HepG2 (cell line): Measurements from ENCODE around the gene CCDC88A. TPM values are rescaled to one million over a fixed set of nuclear protein-coding genes. Genes with fewer than 3 reads are reported as not detected.
A peak's percentile ranks its signal among the peaks of the same experiment; 100 is the strongest.

ENCODE experiments used
- DNMT1 ChIP-seq: sonication (generic); formaldehyde crosslinking; IDR thresholded peaks from 2 replicates; pipeline ENCODE4 v1.5.1; 2020; ENCODE audit warnings: mild to moderate bottlenecking, missing genetic modification reagents
- ERF ChIP-seq: IDR thresholded peaks from 2 replicates; pipeline ENCODE4 v1.6.1; 2018; ENCODE audit warnings: missing biosample characterization, missing genetic modification reagents
- KLF6 ChIP-seq: IDR thresholded peaks from 2 replicates; pipeline ENCODE4 v1.8.0; 2016; ENCODE audit warnings: missing biosample characterization, missing genetic modification reagents
- MTA3 ChIP-seq: sonication (generic); formaldehyde crosslinking; IDR thresholded peaks from 2 replicates; pipeline ENCODE4 v1.4.0; 2020; ENCODE audit warnings: missing genetic modification reagents
- PLRG1 ChIP-seq: fragments of 450-650 bp; conservative IDR thresholded peaks from 2 replicates; pipeline ENCODE4 v1.6.1; 2016
- PREB ChIP-seq: sonication (generic); formaldehyde crosslinking; IDR thresholded peaks from 2 replicates; pipeline ENCODE4 v1.4.0; 2020; ENCODE audit warnings: missing genetic modification reagents
- RAD21 ChIP-seq: fragments of 450-650 bp; formaldehyde crosslinking; IDR thresholded peaks from 2 replicates; pipeline ENCODE4 v1.5.0; 2020; ENCODE audit warnings: mild to moderate bottlenecking
- RBFOX2 ChIP-seq: fragments of 200-400 bp; formaldehyde crosslinking; IDR thresholded peaks from 2 replicates; pipeline ENCODE4 v1.6.1; 2017; ENCODE audit warnings: low read depth, mild to moderate bottlenecking, low read length
- RXRB ChIP-seq: IDR thresholded peaks from 2 replicates; pipeline ENCODE4 v1.6.1; 2016; ENCODE audit warnings: borderline replicate concordance, missing genetic modification reagents, missing compliant biosample characterization
- THRA ChIP-seq: sonication (generic); formaldehyde crosslinking; IDR thresholded peaks from 2 replicates; pipeline ENCODE4 v1.4.0; 2020; ENCODE audit warnings: missing genetic modification reagents, borderline replicate concordance
- ZBTB20 ChIP-seq: sonication (generic); formaldehyde crosslinking; IDR thresholded peaks from 2 replicates; pipeline ENCODE4 v1.8.1; 2023; ENCODE audit warnings: missing genetic modification reagents, low read depth, mild to moderate bottlenecking, borderline replicate concordance
- ZBTB4 ChIP-seq: sonication (generic); formaldehyde crosslinking; IDR thresholded peaks from 2 replicates; pipeline ENCODE4 v1.4.0; 2020; ENCODE audit warnings: missing genetic modification reagents, mild to moderate bottlenecking, borderline replicate concordance
- ZNF18 ChIP-seq: sonication (generic); formaldehyde crosslinking; IDR thresholded peaks from 2 replicates; pipeline ENCODE4 v1.8.0; 2022; ENCODE audit warnings: mild to moderate bottlenecking, missing genetic modification reagents; ENCODE audit not compliant: insufficient replicate concordance
- ZNF432 ChIP-seq: sonication (generic); formaldehyde crosslinking; IDR thresholded peaks from 2 replicates; pipeline ENCODE4 v1.5.0; 2020; ENCODE audit warnings: missing genetic modification reagents, mild to moderate bottlenecking, borderline replicate concordance
- ZNF496 ChIP-seq: sonication (generic); formaldehyde crosslinking; IDR thresholded peaks from 2 replicates; pipeline ENCODE4 v1.8.1; 2023; ENCODE audit warnings: mild to moderate bottlenecking, moderate library complexity, missing genetic modification reagents; ENCODE audit not compliant: insufficient replicate concordance
- ZNF652 ChIP-seq: IDR thresholded peaks from 2 replicates; pipeline ENCODE4 v1.6.1; 2016; ENCODE audit warnings: low read depth, borderline replicate concordance
- ZNF720 ChIP-seq: sonication (generic); formaldehyde crosslinking; IDR thresholded peaks from 2 replicates; pipeline ENCODE4 v1.4.0; 2020; ENCODE audit warnings: missing genetic modification reagents
- ZSCAN29 ChIP-seq: sonication (generic); formaldehyde crosslinking; conservative IDR thresholded peaks from 2 replicates; pipeline ENCODE4 v1.4.0; 2020; ENCODE audit warnings: mild to moderate bottlenecking, missing genetic modification reagents
- polyA plus RNA-seq, 8 experiments: library from polyadenylated mRNA; depleted of rRNA in 3 of 8; stranded (reverse) in 7 of 8; unstranded in 1 of 8; fragments of >200 nt; fragmentation: Illumina TruSeq in 4 of 8; extraction: Trizol in 4 of 8; gene quantifications; 2 replicates each; pipeline versions ENCODE4 v1.2.1 to v1.2.3, GENCODE V29; 2011 to 2016; ENCODE audit warnings: low read depth in 4 of 8, missing spikeins in 1 of 8, mixed read lengths in 1 of 8; ENCODE audit not compliant: insufficient read depth in 1 of 8
- total RNA-seq, 5 experiments: library from RNA; depleted of rRNA; stranded (reverse); fragments of >200 nt; fragmentation: Illumina TruSeq; extraction: Trizol; gene quantifications; 2 replicates each; pipeline ENCODE4 v1.2.3, GENCODE V29; 2016; ENCODE audit warnings: low read depth in 1 of 5
- TF ChIP-seq, protein P1 (sequence below): sonication (generic); formaldehyde crosslinking; IDR thresholded peaks from 2 replicates; pipeline ENCODE4 v1.8.1; 2022; ENCODE audit warnings: low read depth, mild to moderate bottlenecking, missing genetic modification reagents

The CCDC88A gene
- total and polyA plus RNA-seq, 2 of the 13 experiments (the other 11 are each of a cell fraction or from before 2014, with no cell fraction given): 43.2 to 84.1 TPM

DNA sequence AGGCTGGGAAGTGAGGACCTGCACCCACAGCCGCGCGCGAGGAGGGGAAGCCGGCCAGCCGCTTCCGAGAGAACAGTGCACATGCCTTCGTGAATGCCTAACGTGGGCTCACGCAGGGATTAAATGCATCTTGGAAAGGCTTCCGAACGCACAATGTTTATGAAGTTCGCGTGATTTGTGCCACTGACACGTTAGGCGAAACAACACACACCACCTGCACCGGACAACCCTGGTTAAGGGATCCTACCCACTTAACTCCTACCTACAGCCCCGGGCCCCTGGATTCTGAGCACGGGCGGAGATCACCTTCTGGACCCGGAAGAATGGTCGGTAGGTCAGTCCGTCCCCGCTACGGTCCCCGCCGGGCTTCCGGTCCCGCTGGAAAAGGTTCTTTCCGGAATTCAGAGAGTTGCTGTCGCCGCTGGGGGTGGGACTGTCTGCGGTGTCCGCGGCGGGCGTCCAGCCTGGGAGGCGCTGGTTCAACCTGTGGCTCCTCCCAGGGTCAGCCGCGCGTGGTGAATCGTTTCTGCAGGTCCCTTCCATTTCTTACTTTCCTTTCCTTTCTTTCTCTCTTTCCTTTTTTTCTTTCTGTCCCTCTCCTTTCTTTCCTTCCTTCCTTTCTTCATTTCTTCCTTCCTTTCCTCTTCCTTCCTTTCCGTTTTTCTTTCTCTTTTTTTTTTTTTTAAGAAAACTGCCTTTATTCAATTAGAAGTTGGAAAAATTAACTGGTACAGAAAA lies 150.6 kb downstream of the CCDC88A start, which contains the start of gene MTIF2 (continued):
- TF ChIP-seq PREB (CRISPR knock-in tag) (no peak), ZNF652 (peak; percentile 69; the same call in 1 of the 2 replicates), PLRG1 (no peak), DNMT1 (CRISPR knock-in tag) (peak; percentile 94; the same call in 1 of the 2 replicates), KLF6 (peak; percentile 90; the same call in 1 of the 2 replicates), RBFOX2 (peak; percentile 89), ZNF496 (CRISPR knock-in tag) (no peak), ZNF18 (CRISPR knock-in tag) (peak; percentile 76), MTA3 (CRISPR knock-in tag) (no peak), ZBTB4 (CRISPR knock-in tag) (peak; percentile 93; the same call in 1 of the 2 replicates), ZNF432 (CRISPR knock-in tag) (peak; percentile 45; the same call in 1 of the 2 replicates), ERF (CRISPR knock-in tag) (peak; percentile 99), ZNF720 (0 out of 2 replicates have a peak, but pooled peaks have one; percentile 38), ZBTB20 (CRISPR knock-in tag) (peak; percentile 85), THRA (CRISPR knock-in tag) (peak; percentile 74; the same call in 1 of the 2 replicates), RAD21 (CRISPR knock-in tag) (no peak; the same call in 1 of the 2 replicates), ZSCAN29 (CRISPR knock-in tag) (peak; percentile 92; the same call in 1 of the 2 replicates), RXRB (peak; percentile 90)
- TF ChIP-seq, protein P1, sequence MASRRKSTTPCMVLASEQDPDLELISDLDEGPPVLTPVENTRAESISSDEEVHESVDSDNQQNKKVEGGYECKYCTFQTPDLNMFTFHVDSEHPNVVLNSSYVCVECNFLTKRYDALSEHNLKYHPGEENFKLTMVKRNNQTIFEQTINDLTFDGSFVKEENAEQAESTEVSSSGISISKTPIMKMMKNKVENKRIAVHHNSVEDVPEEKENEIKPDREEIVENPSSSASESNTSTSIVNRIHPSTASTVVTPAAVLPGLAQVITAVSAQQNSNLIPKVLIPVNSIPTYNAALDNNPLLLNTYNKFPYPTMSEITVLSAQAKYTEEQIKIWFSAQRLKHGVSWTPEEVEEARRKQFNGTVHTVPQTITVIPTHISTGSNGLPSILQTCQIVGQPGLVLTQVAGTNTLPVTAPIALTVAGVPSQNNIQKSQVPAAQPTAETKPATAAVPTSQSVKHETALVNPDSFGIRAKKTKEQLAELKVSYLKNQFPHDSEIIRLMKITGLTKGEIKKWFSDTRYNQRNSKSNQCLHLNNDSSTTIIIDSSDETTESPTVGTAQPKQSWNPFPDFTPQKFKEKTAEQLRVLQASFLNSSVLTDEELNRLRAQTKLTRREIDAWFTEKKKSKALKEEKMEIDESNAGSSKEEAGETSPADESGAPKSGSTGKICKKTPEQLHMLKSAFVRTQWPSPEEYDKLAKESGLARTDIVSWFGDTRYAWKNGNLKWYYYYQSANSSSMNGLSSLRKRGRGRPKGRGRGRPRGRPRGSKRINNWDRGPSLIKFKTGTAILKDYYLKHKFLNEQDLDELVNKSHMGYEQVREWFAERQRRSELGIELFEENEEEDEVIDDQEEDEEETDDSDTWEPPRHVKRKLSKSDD: no peak
